Upper lobe of left lung (tissue), 6 donors: Measurements from ENCODE around the gene ANKRD11. TPM values are rescaled to one million over a fixed set of nuclear protein-coding genes. Genes with fewer than 3 reads are reported as not detected.

Experiments used
- ATAC-seq, 2 donors: fragments of 200-7000 bp; cut with Tn5 transposase; one replicate each; pipeline ENCODE4 v1.9.1; 2022; ENCODE audit warnings: mild to moderate bottlenecking in 2 of 2, moderate library complexity in 2 of 2; ENCODE audit not compliant: low FRiP score in 2 of 2
- DNase-seq, 2 donors: peaks; one replicate each; pipeline ENCODE4 v3.0.0-alpha.2; 2019 to 2020
- H3K27ac ChIP-seq, 4 donors: fragments of 200-600 bp; sonication (generic); one replicate each; pipeline ENCODE4 v1.5.1; 2016 to 2019
- H3K27me3 ChIP-seq, 4 donors: fragments of 200-600 bp; sonication (generic); one replicate each; pipeline ENCODE4 v1.5.1; 2017 to 2019
- H3K36me3 ChIP-seq, 4 donors: fragments of 200-600 bp; sonication (generic); one replicate each; pipeline ENCODE4 v1.5.1; 2016 to 2019
- H3K4me1 ChIP-seq, 4 donors: fragments of 200-600 bp; sonication (generic); one replicate each; pipeline ENCODE4 v1.5.1; 2018 to 2019
- H3K4me3 ChIP-seq, 4 donors: fragments of 200-600 bp; sonication (generic); one replicate each; pipeline ENCODE4 v1.5.1; 2017 to 2019; ENCODE audit warnings: mild to moderate bottlenecking in 2 of 4, moderate library complexity in 1 of 4
- H3K9me3 ChIP-seq, 4 donors: fragments of 200-600 bp; sonication (generic); one replicate each; pipeline ENCODE4 v1.5.1; 2018 to 2019
- CTCF ChIP-seq, 6 experiments: fragments of 450-650 bp in 4 of 6; fragments of 200-600 bp in 2 of 6; sonication (generic) in 2 of 6; IDR thresholded peaks; one replicate each; pipeline ENCODE4 v1.5.1; 2016 to 2019; ENCODE audit warnings: antibody characterized with exemption in 6 of 6
- EP300 ChIP-seq, 4 donors: sonication (generic); formaldehyde crosslinking; IDR thresholded peaks; one replicate each; pipeline ENCODE4 v1.5.1; 2017; ENCODE audit warnings: antibody characterized with exemption in 4 of 4, control low read depth in 2 of 4
- POLR2A ChIP-seq, 4 donors: fragments of 450-650 bp; IDR thresholded peaks; one replicate each; pipeline ENCODE4 v1.5.1; 2016 to 2017; ENCODE audit warnings: antibody characterized with exemption in 4 of 4, mild to moderate bottlenecking in 2 of 4
- POLR2AphosphoS5 ChIP-seq, 2 donors: sonication (generic); formaldehyde crosslinking; IDR thresholded peaks; one replicate each; pipeline ENCODE4 v1.5.1; 2017; ENCODE audit warnings: antibody characterized with exemption in 2 of 2
- WGBS, 2 donors: methylation state at CpG; one replicate each; pipeline ENCODE4 v1.1.5; 2017 to 2018; 5-methylcytosine and 5-hydroxymethylcytosine counted together
- total RNA-seq, 6 donors: library from RNA; depleted of rRNA in 4 of 6; stranded (reverse); fragments of >200 nt in 4 of 6; gene quantifications; one replicate each; pipeline versions ENCODE4 v1.1.0 to v1.2.1, GENCODE V29; 2016 to 2021
- donor health status: DM: no; HTN: no; CAD: no; lungs with moderate emphysema.
- donor health status: DM: no; HTN: yes; CAD: no; lungs with severe emphysema.

ANKRD11 gene
- total RNA-seq, 6 donors from 2014 or later = 92.4 to 313 (median 134) TPM

- 90 to 92% methylated on average over 18 of the region's 18 CpGs for WGBS, 2 donors
- Histone ChIP-seq H3K9me3 (no peaks in the 10 kb centered on the region), H3K36me3 (no peaks in the 10 kb centered on the region), H3K27ac (no peak overlapping the region), H3K4me3 (no peak overlapping the region), H3K27me3 (no peaks in the 10 kb centered on the region), H3K4me1 (peaks cover 34 to 48% (median 40%) of the 10 kb centered on the region in 4 donors)
- ATAC-seq (no peak), DNase-seq (no peak)
- TF ChIP-seq POLR2A (IDR thresholded peaks at IDR 0.05) (no peak), POLR2AphosphoS5 (IDR thresholded peaks at IDR 0.05) (no peak), EP300 (IDR thresholded peaks at IDR 0.05) (no peak), CTCF (IDR thresholded peaks at IDR 0.05) (no peak)
Measured at GRCh38 chr16:89350701-89351380, 139.5 kb downstream of the ANKRD11 start.

GRCh38 chr16:89349947-89350633, 140.3 kb downstream of the ANKRD11 start:
- ATAC-seq = no peak
- Histone ChIP-seq H3K4me1 (peaks cover 38 to 48% (median 42%) of the 10 kb centered on the region in 4 donors), H3K9me3 (no peaks in the 10 kb centered on the region), H3K27ac (no peak overlapping the region), H3K36me3 (no peaks in the 10 kb centered on the region), H3K4me3 (no peak overlapping the region), H3K27me3 (no peaks in the 10 kb centered on the region)
- TF ChIP-seq EP300 (IDR thresholded peaks at IDR 0.05) = no peak
- TF ChIP-seq POLR2A (IDR thresholded peaks at IDR 0.05) = no peak
- no peak for TF ChIP-seq POLR2AphosphoS5 (IDR thresholded peaks at IDR 0.05)
- TF ChIP-seq CTCF (IDR thresholded peaks at IDR 0.05) = no peak
- DNase-seq = no peak
- WGBS, 2 donors = 84 to 86% methylated on average over 8 of the region's 8 CpGs

- ATAC-seq (no peak), DNase-seq (no peak)
- TF ChIP-seq POLR2A (IDR thresholded peaks at IDR 0.05) (no peak), EP300 (IDR thresholded peaks at IDR 0.05) (no peak), POLR2AphosphoS5 (IDR thresholded peaks at IDR 0.05) (no peak), CTCF (IDR thresholded peaks at IDR 0.05) (no peak)
- Histone ChIP-seq H3K36me3 (no peaks in the 10 kb centered on the region), H3K4me1 (peaks cover 26 to 43% (median 37%) of the 10 kb centered on the region in 4 donors), H3K9me3 (no peaks in the 10 kb centered on the region), H3K27me3 (no peaks in the 10 kb centered on the region), H3K4me3 (no peak overlapping the region), H3K27ac (no peak overlapping the region)
- WGBS, 2 donors = 87 to 93% methylated on average over 4 of the region's 4 CpGs
Measured at GRCh38 chr16:89347807-89348206, 142.6 kb downstream of the ANKRD11 start.

DNA sequence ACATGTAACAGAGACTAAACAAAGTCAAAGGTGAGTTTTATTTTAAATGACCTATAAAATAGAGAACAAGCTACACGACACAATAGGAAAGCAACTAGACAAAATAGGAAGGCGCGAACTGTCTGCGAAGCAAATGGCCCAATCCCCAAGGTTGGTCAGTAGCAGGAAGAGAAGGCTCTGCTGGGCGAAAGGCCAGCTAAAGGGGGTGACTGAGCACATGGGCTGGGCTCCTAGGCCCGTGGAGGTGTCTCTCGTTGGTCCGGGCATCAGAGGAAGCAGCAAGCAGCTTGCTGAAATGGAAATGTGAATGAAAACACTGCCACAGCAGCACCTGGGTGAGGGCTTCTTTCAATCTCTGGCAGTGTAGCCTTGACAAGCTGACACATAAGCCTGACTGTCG, 143.5 kb downstream of the ANKRD11 start:
- no peak overlapping the region for H3K27ac ChIP-seq
- H3K4me3 ChIP-seq = no peak overlapping the region
- WGBS, 2 donors = 57 to 79% methylated on average over 9 of the region's 9 CpGs
- peaks cover 23 to 39% (median 28%) of the 10 kb centered on the region in 4 donors for H3K4me1 ChIP-seq
- no peaks in the 10 kb centered on the region for H3K9me3 ChIP-seq
- ATAC-seq = no peak
- no peaks in the 10 kb centered on the region for H3K36me3 ChIP-seq
- H3K27me3 ChIP-seq = no peaks in the 10 kb centered on the region
- TF ChIP-seq CTCF (IDR thresholded peaks at IDR 0.05) (no peak), POLR2A (IDR thresholded peaks at IDR 0.05) (no peak), EP300 (IDR thresholded peaks at IDR 0.05) (no peak), POLR2AphosphoS5 (IDR thresholded peaks at IDR 0.05) (no peak)
- no peak for DNase-seq
